HFFc6 (cell line): Measurements from ENCODE around the gene ZSWIM3. TPM values are rescaled to one million over a fixed set of nuclear protein-coding genes. Genes with fewer than 3 reads are reported as not detected.

Experiments
- total RNA-seq, 6 experiments: library from RNA; stranded (reverse); fragmentation: NEBNext Ultra II Directional; extraction: Animal tissue kit (Norgen Biotek cat#: 25700); gene quantifications; 2 replicates in 1 of 6; 3 replicates in 5 of 6; pipeline ENCODE4 v1.2.3, GENCODE V29; 2021

The ZSWIM3 gene
- total RNA-seq, 6 experiments from 2014 or later, result 2.3 to 4.0 (median 2.7) TPM

Other genes with a start within 250 kb of the ZSWIM3 start
- not detected for gene WFDC10A, start 227.9 kb upstream of the ZSWIM3 start, total RNA-seq
- gene WFDC9, start 226.3 kb upstream of the ZSWIM3 start, total RNA-seq, result not detected
- gene WFDC11, start 187.4 kb upstream of the ZSWIM3 start, total RNA-seq, result not detected
- not detected for gene WFDC13, start 155.6 kb upstream of the ZSWIM3 start, total RNA-seq
- gene WFDC10B, start 152.6 kb upstream of the ZSWIM3 start, total RNA-seq, result not detected
- not detected for gene SPINT4, start 135.3 kb upstream of the ZSWIM3 start, total RNA-seq
- under 1 TPM in 1 of 6 experiments, not detected in 5; 0.43 TPM for gene WFDC3, start 65.7 kb upstream of the ZSWIM3 start, total RNA-seq
- gene DNTTIP1, start 65.7 kb upstream of the ZSWIM3 start, total RNA-seq, result 10 to 100 TPM; 23.2 to 27.1 (median 25.8) TPM
- gene UBE2C, start 45.0 kb upstream of the ZSWIM3 start, total RNA-seq, result 100 to 1,000 TPM in 1 of 6 experiments, 10 to 100 TPM in 5; 42.6 to 101 (median 91.3) TPM
- gene TNNC2, start 30.3 kb upstream of the ZSWIM3 start, total RNA-seq, result not detected
- gene SNX21, start 23.8 kb upstream of the ZSWIM3 start, total RNA-seq, result 10 to 100 TPM; 21.9 to 25.1 (median 22.7) TPM
- 10 to 100 TPM; 24.2 to 31.2 (median 26.4) TPM for gene ACOT8, start 222 bp upstream of the ZSWIM3 start, total RNA-seq
- 10 to 100 TPM in 4 of 6 experiments, 1 to 10 TPM in 2; 9.8 to 11.7 (median 10.3) TPM for gene ZSWIM1, start 23.6 kb downstream of the ZSWIM3 start, total RNA-seq
- under 1 TPM; 0.35 to 0.74 (median 0.47) TPM for gene SPATA25, start 30.0 kb downstream of the ZSWIM3 start, total RNA-seq
- gene NEURL2, start 33.6 kb downstream of the ZSWIM3 start, total RNA-seq, result 1 to 10 TPM; 1.5 to 2.3 (median 1.9) TPM
- 100 to 1,000 TPM; 133 to 176 (median 155) TPM for gene CTSA, start 33.7 kb downstream of the ZSWIM3 start, total RNA-seq
- gene PLTP, start 54.5 kb downstream of the ZSWIM3 start, total RNA-seq, result 10 to 100 TPM in 5 of 6 experiments, 1 to 10 TPM in 1; 8.3 to 13.6 (median 11.1) TPM
- 10 to 100 TPM; 14.8 to 23.1 (median 19.5) TPM for gene PCIF1, start 77.1 kb downstream of the ZSWIM3 start, total RNA-seq
- gene ZNF335, start 114.6 kb downstream of the ZSWIM3 start, total RNA-seq, result 10 to 100 TPM; 13.1 to 14.6 (median 13.5) TPM
- not detected for gene MMP9, start 151.3 kb downstream of the ZSWIM3 start, total RNA-seq
- gene SLC12A5, start 171.6 kb downstream of the ZSWIM3 start, total RNA-seq, result under 1 TPM in 5 of 6 experiments, not detected in 1; 0.18 to 0.82 (median 0.52) TPM
- 10 to 100 TPM; 15.3 to 25.1 (median 23.2) TPM for gene NCOA5, start 232.3 kb downstream of the ZSWIM3 start, total RNA-seq